ENCODE results near the gene HNRNPA1L2.
"Not testable (repeated sequence)": the region's sequence is repeated elsewhere in the genome, so short reads cannot be mapped to it uniquely, and the experiment has no call there.

Gene HNRNPA1L2

GRCh38 chr13:52642131-52642530 lies at the start of gene HNRNPA1L2:
Gene HNRNPA1L2, plus strand, starts transcription at chr13:52642431. Its CDS starts 62 bp downstream, at chr13:52642493.
- DNase-seq (ENCODE audit: low spot score) = no peak

DNA sequence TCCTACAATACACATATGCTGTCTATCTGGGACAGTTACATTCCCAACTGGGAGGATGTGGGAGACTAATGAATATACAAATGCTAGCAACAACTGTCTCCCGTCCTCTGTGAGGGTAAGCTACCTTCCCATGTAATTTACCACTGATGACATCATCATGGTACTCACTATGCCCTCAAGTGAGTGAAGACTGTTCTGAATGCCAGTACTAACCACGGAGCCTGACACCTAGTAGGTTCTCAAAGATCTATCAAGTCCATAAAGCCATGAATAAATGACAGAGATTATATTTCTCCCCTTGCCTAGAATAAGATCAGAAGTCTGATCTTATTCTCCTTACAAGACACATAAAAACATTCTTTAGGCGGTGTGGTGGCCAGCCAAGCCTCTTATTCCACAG lies 49.1 kb upstream of the HNRNPA1L2 start:
- not testable (repeated sequence) for DNase-seq (ENCODE audit: low spot score)

DNA sequence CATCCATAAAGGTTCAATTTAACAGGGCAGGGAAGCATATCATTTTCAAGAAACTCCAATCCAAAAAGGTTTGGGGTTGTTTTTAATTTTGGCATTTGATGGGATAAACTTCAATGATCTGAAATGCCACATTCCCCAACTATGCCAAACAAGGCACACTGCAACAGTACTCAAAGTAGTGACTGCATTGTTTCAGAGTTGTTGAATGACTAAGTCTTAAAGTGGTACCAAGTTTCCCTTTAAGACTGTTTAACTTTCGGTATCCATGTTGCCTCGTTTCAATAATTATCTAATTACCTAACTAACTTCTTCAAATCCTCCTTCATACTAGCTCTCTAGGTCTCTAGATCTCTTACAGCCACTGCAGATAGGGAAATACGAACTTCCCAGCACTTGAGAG lies 48.4 kb upstream of the HNRNPA1L2 start:
- DNase-seq (ENCODE audit: low spot score) = not testable (repeated sequence)

GRCh38 chr13:52594295-52594694 lies 47.9 kb upstream of the HNRNPA1L2 start:
- not testable (repeated sequence) for DNase-seq (ENCODE audit: low spot score)

- DNase-seq (ENCODE audit: low spot score) = no peak
These were observed 44.6 kb upstream of the HNRNPA1L2 start for GRCh38 chr13:52597676-52598075.

DNA sequence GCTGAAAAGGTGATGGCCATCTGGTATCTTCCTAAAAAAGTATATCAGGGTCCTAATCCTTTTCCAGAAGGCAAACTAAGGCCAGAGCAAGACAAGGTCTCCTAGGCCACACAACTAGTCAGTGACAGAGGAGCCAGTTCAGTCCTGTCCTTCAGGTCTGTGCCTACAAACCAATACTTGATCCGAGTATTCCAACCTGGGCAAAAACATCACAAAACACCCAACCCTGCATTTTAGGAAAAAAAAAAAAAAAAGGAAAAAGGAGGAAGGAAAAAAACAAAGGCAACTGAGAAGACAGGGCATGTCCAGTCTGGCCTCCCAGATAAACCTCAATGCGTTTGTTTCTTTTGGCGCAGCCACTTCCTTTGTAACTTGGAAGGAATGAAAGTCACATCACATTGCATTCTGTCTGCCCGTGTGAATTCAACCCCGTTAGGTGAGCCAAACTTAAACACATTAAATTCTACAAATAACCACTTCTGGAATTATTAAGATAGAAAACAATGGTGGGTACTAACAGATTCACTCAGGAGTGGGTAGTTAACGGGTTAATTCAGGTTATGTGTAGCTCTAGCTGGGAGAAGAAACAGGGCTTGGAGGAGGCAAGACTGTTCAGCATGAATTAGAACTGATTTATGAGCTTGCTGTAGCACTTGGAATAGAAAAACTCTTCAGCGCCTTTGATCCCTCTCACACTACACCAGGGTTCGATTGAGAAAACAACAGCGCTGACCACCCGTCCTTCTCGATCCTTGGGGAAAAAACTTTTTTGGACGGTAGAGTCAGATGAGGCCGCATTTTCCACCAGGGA lies 43.0 kb upstream of the HNRNPA1L2 start:
- DNase-seq (ENCODE audit: low spot score) = no peak

DNA sequence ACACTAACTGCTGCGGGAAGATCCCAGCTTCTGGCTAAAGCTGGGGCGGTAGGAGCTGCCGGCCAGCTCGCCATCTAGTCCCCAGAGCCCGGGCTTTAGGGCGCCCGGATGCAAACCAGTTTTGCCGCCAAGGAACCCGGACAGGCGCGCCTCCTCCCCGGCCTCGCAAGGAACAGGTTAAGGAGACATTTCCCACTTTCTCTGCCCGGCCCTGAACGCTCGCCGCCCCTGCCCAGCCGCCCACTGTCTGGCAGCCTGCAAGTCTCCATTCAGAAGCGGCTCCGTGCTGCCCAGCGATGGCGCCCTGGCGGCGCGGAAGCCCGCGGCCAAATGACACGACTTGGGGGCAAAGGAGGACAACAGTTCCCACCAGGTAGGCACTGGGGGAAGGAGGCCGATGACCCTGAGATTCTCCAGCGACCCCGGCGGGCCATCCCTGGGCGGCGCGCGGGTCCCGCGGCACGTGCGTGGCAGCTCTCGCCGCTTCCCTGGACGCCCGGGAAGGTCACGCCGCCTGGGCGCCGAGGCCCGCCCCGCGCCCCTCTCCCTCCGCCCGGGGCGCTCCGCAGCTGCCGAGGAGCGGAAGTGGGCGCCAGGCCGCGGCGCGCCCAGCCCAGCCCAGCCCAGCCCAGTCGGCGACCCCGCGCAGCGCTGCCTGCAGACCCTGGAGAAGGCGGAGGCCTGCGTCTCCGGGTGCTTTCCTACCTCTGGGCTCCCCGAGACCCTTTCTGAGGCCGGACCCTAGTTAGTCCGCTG lies 42.2 kb upstream of the HNRNPA1L2 start:
- no peak for DNase-seq (ENCODE audit: low spot score)

DNA sequence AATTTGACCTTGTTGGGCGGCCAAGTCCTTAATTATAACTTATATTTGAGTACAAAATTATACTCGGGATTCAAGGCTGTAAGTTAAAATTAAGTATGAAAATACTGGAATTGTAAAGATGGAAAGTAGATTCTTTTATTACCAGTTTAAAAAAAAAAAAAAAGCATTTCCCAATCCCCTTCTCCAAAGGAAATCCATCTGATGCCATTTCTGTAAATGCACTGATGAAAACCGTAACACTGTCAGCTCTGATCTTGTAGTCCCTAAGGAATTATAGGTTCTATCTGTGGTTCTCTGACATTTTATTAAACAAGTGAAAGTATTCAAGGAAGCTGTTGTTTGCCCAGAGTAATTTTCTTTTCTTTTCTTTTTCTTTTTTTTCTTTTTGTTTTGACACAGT lies 41.6 kb upstream of the HNRNPA1L2 start:
- DNase-seq (ENCODE audit: low spot score) = no peak

- DNase-seq (ENCODE audit: low spot score) = not testable (repeated sequence)
These were observed 38.9 kb upstream of the HNRNPA1L2 start for GRCh38 chr13:52603316-52603715.

- DNase-seq (ENCODE audit: low spot score) = not testable (repeated sequence)
These were observed 36.1 kb upstream of the HNRNPA1L2 start for GRCh38 chr13:52606126-52606525.

DNA sequence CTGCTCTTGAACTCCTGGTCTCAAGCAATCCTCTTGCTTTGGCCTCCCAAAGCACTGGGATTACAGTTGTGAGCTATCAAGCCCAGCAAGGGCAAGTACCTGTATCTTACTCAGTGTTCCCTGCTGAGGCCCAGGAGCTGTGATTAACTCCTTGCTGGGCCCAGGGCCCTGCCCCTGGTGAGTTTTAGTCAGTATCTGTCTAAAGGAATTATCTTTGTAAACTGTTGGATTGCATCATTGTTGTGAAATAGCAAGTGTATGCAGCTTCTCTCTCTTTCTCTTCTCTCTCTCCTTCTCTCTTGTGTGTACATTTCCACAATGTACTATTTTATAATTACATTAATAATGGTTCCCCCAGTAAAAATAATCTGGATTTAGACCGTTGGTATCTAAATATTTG lies 35.4 kb upstream of the HNRNPA1L2 start:
- DNase-seq (ENCODE audit: low spot score) = not testable (repeated sequence)

GRCh38 chr13:52608184-52608583 lies 34.0 kb upstream of the HNRNPA1L2 start:
- not testable (repeated sequence) for DNase-seq (ENCODE audit: low spot score)

DNA sequence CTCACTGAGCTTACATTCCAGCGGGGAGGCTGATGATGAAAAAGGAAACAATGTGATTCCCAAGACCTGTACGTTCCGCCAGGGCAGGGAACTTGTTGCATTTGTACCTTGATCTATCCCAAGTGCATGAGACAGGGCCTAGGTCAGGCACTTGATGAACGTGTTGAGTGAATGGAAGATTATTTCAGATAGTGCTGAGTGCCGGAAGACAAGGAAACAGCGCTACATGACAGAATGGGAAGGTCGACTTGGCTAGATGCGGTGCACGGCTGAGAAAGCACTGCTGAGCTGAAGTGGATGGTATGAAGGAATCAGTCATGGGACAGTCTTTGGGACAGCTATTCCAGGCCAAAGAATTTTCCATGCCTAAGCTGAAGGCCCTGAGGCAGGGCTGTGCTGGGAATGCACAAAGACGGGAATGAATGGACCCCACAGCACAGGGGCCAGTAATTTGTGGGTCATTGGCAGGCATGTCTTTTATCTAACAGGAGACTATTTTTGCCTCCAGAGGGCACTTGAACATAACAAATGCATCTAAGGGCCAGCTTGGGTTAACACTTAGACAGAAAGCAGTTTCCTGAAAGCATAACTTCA lies 33.1 kb upstream of the HNRNPA1L2 start:
- DNase-seq (ENCODE audit: low spot score) = peak; percentile 47

- DNase-seq (ENCODE audit: low spot score) = not testable (repeated sequence)
These were observed 32.1 kb upstream of the HNRNPA1L2 start for GRCh38 chr13:52610158-52610557.

DNA sequence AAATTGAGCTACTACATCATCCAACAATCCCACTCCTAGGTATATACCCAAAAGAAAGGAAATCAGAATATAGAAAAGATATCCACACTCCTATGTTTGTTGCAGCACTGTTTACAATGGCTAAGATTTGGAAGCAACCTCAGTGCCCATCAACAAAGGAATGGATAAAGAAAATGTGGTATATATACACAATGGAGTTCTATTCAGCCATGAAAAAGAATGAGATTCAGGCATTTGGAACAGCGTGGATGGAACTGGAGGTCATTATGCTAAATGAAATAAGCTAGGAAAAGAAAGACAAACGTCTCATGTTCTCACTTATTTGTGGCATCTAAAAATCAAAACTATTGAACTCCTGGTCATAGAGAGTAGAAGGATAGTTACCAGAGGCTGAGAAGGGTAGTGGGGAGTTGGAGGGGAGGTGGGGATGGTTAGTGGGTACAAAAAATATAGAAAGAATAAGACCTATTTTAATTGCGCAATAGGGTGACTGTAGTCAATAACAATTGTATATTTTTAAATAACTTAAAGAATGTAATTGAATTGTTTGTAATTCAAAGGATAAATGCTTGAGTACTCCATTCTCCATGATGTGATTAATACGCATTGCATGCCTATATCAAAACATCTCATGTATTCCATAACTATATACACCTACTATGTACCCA lies 27.0 kb upstream of the HNRNPA1L2 start:
- DNase-seq (ENCODE audit: low spot score) = no peak

DNA sequence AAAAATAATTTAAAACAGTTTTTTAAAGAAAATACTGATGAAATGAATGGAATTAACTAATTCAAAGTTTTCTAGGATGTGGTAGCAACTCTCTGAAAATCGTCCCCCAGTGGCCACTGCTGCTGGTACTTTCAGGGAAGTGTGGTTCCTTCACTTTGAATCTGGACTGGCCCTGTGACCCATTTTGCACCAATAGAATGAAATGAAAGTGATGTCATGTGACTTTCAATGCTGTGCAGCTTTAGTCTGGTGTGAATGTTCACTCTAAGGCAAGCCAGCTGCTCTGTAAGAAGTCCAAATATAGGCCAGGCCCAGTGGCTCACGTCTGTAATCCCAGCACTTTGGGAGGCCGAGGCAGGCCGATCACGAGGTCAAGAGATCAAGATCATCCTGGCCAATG lies 26.4 kb upstream of the HNRNPA1L2 start:
- DNase-seq (ENCODE audit: low spot score) = no peak

DNA sequence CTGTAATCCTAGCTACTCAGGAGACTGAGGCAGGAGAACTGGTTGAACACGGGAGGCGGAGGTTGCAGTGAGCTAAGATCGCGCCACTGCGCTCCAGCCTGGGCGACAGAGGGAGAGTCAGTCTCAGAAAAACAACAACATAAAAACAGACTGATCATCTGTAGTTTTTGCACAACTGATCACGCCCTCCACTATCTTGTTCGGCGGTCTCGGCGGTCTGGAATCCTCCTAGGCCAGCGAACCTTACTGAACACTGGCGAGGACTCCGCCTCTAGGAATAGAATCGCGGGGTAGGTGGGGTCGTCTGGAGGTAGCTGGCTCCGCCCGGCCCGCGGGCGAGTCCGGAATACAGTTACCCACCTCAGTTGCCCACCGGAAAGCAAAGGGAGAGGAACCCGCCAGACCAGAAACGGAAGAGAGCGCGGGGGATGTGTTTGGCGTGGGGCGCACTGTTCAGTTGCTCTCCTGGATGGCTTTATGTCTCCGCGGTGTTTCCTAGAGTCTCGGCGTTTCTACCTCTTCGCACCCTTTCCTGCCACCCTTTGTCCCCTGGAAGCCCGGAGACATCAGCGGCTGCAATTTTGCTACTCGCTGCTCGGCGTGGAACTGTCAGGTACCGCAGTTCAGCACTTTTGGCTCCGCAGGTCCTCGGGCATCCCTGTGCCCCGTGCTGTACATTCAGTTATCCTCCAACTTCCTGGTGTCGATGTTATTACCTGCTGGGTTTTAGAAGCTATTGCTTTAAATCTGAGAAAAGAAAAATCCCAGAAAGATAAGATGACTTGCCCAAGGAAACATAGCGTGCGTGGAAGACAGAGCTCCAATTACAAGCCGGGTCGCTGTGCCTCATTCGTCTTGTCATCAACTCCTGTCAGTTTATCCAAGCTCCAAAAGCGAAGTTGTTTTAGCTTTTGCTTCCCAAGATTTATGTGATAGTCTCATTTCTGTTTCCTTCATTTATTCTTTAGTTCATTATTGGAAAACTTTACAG lies 24.9 kb upstream of the HNRNPA1L2 start:
- peak; percentile 83 for DNase-seq (ENCODE audit: low spot score)

- not testable (repeated sequence) for DNase-seq (ENCODE audit: low spot score)
These were observed 11.0 kb upstream of the HNRNPA1L2 start for GRCh38 chr13:52631083-52631690.

- DNase-seq (ENCODE audit: low spot score) = no peak
These were observed 3.4 kb upstream of the HNRNPA1L2 start for GRCh38 chr13:52638666-52639328.

DNA sequence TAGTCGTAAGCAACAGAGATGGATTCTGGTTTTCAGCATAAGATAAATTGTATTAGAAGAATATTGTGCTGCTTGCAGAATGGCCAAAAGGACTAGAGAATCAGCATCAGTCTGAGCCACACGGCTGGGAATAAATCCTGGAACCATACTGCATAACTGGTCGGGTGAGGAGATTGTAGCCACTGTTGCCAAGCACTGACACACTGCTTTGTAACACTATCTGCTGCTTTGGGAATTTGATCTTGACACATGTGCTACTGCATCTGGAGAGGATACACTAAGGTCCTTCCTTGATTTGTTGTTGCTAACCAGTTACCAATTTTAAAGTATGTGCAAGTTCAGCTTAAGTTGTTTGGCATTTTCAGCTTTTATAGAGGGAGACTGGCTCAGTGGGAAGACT lies 1.9 kb downstream of the HNRNPA1L2 start:
- DNase-seq (ENCODE audit: low spot score) = no peak

All from putamen (tissue), 1 donor.